ENCODE results near the gene EPHA2. TPM values are rescaled to one million over a fixed set of nuclear protein-coding genes. Genes with fewer than 3 reads are reported as not detected.

Gene EPHA2
- total RNA-seq, 1 donor from 2014 or later: 197 TPM

DNA sequence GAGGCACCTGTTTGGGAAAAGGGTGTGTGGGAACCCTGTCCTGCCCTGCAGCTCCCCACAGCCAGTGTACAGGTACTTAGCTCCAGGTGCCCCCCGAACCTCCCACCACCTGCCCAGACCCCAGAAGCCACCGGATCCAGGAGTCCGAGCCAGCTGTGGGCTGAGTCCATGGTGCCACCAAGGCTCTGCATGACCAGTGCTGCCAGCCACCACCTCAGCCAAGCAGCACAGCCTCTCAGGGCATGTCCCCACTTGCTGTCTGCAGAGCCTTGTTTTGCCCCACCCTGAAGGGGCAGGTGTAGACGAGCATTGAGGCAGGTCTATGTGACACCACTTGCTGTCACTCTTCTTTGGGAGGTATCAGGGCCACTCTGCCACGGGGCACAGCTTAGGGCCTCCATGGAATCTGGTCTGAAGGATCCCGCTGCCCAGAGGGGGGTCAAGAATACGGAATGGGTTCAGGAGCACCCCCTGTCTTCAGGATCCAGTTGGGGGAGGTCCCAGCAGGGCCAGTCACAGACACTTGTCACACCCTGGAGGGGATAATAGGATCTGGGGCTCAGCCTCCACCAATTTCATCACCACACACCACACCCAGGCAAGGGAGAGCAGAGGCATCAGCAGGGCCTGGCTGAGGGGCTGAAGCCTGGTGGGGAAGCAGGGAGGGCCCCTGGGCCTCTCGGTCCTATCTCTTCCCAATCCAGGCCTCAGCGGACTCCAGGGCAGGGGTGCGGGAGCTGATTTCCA, 28.9 kb upstream of the EPHA2 start:
- no peak for DNase-seq (ENCODE audit: extremely low read depth, low read depth, low spot score)

DNA sequence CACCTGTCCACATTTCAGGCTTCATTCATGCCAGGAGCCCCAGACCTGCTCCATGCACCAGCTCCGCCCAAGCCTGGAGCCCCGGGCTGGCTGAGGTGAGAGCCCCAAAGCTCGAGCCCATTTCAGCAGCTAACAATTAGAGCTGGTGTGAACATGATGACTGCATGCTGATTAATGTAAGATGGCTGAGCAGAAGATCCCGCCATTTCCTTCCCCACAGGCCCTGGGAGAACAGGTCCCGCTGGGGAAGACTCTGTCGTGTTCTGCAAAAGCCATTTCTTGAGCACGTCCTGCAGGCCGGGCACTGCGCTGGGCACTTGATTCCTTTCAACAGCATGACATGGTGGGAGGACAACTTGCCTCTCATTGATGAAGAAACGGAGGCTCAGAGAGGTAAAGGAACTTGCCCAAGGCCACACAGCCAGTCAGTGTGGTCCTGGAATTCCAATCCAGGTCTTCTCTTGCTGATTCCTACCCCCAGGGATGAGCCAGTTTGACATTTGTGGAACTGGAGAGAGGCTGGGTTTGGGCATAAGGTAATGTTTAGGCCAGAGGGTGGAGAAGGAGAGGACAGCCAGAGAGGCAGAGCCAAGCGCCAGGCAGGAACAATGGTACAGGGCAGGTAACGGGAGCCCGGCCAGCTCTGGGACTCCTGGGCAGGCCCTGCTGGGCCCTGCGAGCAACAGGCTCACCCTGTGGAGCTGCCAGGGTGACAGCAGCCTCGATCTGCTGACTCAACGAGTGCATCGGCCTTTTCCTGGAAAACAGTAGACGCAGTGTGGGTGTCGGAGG, 28.1 kb upstream of the EPHA2 start:
- no peak for DNase-seq (ENCODE audit: extremely low read depth, low read depth, low spot score)

DNA sequence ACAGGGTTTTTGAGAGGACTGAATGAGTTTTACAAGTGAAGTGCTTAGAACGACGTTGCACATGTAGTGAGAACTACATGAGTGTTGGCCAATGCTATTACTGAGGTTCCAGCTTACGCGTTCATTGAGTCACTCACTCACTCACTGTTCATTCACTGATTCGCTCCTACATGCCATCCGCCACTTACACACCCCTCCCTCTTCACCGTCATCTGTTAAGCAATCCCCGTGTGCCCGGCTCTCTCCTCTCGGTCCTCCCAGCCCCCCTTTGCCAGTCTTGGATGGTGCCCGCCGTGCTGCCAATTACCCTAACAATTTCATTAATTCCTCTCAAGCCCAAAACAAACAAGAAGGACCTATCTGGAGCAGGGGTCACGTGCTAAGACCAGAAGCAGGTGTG, 27.3 kb upstream of the EPHA2 start:
- DNase-seq (ENCODE audit: extremely low read depth, low read depth, low spot score): no peak

DNA sequence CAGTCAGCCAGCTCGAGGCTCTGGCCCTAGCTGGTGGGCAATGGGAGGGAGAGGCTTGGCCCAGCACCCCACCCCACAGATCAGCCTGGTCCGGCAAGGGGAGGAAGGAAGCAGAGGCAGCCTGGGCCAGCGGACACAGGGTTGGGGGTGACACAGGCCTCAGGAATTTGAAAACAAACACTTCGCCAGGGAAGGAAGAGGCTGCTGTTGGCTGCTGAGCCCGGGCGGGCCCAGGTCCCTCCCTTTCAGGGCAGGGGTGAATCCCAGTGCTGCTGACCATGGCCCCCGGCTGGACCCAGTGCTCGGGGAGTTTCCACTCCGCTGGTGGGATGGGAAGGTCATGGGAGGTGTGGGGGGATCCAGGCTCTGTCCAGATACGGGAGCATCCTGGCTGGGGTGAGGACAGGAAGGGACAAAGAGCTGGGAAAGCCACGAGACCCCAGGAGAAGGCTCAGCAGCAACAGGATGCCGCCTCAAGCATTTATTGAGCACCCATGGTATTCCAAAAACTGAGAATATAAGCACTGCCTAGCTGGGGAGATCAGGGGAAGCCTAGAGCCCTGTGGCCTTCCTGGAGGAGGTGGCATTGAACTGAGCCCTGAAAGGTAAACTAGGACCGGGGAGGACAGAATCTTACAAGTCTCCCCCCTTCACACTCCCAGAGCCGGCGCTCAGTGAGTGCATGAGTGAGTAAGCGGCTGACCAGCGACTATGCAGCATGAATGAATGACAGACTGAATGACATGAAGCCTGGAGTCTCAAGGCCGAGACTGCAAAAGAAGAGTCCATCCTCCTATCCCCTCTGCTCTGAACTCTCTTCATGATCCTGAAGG, 26.2 kb upstream of the EPHA2 start:
- DNase-seq (ENCODE audit: extremely low read depth, low read depth, low spot score): no peak

DNA sequence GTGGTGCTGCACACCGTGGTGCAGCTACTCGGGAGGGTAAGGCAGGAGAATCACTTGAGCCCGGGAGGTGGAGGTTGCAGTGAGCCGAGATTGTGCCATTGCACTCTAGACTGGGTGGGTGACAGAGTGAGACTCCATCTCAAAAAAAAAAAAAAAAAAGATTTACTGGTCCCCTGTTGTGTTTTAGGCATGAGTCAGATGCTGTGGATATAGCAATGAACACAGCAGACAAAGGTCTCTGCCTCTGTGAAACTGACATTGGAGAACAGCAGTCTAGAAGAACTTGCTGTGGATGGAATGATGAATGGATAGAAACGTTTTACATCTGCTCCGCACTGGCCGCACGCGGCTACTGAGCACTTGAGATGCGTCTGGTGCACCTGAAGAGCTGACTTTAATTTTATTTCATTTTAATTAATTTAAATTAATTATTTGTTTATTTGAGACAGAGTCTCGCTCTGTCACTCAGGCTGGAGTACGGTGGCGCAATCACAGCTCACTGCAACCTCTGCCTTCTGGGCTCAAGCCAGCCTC, 24.5 kb upstream of the EPHA2 start:
- no peak for DNase-seq (ENCODE audit: extremely low read depth, low read depth, low spot score)

DNA sequence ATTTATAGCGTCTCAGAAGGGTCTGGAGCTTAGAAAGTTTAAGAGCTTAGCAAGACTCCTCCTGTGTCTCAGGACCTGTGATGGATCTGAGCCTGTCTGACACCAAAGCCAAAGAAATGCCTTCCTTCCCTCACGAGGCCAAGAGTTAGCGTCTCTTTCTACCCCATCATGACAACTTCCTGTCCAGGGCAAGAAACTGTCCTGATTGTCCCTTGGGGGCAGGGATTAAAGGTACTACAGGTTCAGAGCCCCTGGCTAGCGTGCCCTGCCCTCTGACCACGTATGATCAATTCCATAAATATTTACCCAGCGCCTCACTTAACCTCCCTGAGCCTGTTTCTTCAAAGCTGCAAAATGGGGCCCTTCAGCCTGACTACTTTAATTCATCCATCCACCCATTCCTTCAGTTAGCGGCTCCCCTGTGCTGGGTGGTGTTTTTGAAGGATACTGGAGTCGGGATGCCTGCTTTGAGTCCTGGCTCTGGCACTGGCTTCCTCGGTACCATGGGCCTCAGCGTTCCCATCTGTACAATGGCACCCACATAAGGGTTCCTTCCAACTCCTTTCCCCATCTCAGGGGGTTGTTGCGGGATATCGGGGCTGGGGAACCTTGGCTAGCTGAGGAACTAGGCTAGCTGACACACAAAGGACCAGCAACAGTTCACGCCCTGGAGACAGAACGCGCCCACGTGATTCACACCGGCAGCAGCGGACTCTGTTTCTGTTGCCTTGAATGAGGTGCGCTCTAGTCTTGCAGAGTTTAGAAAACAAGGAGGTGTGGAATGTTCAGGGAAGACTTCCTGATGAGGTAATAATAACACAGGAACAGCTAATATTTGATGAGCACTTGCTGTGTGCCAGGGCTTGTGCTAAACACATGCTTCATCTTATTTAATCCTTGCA, 23.0 kb upstream of the EPHA2 start:
- DNase-seq (ENCODE audit: extremely low read depth, low read depth, low spot score): no peak

DNA sequence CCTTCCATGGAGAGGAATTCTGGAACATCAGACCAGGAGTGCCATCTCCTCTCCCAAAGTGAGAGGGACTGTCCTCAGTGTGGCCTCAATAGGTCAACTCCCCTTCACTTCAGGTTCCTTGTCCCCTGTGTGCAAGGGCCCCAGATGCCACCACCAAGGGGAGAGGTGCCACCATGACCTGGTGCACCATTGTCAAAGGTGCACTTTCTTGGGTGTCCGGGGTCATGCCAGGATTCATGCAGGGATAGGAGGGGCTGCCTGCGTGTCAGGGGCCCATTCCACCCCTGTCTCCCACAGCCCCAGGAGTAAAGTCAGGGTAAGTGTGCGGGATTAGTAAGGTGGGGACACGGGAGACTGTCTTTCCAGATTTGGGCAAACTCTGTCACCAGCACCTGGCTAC, 21.4 kb upstream of the EPHA2 start:
- no peak for DNase-seq (ENCODE audit: extremely low read depth, low read depth, low spot score)

DNA sequence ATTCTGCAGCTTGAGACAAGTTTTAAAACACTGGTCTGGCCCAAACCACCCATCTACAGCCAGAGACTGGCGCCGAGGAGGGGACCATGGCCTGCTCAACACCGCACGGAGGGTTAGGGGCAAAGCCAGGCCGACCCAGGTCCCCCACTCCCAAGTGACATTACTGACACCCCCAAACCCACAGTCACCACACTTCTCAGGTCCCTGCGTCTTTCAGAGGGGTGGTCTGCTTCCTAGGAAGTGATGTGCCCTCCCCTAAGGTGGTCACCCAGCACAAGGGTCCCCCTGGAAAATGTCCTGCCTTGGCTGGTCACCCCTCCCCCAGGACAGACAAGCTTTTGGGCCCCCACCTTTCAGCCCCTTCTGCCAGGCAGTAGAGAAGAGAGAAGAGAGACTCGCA, 20.8 kb upstream of the EPHA2 start:
- DNase-seq (ENCODE audit: extremely low read depth, low read depth, low spot score): no peak

DNA sequence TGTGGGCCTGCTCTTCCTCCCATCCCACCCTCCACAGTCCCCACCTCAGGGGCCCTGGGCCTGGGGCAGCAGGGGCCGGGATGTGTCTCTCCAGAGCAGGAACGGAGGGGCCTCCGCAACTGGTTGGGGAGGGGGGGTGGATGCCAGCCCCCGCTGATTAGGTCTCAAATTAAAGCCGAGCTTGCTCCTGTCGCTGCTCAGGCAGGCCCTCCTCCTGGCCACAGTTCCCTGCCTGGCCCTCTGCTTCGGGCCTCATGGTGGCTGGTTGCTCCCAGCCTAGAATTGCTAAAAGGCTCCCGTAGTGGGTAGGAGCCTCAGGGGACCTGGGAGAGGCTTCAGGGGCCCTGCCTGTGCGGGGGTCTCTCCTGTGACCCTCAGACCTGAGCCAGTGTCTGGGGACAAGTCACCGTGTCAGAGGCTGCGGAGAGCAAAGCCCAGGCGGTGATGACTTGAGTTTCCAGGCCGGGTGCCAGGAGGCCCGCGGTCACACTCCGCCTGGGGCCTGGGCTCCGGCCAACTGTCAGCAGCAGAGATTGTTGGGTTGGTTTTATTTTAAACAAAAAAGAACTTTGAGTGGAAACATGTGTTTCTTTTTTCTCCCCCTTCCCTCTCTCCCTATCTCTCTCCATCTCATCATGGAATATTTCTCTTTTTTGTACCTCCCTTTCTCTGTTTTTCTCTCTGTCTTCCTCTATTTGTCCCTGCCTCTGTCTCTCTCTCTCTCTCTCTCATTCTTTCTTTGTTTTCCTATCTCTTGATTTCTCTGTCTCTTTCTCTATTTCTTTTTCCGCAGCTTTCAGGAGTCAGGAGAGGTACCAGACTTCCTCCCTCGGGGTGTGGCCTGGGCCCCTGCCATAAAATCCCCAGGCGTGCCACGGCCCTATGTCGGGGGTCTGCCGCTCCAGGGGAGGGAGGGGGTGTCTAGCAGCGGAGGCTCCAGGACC, 20.0 kb upstream of the EPHA2 start:
- no peak for DNase-seq (ENCODE audit: extremely low read depth, low read depth, low spot score)

DNA sequence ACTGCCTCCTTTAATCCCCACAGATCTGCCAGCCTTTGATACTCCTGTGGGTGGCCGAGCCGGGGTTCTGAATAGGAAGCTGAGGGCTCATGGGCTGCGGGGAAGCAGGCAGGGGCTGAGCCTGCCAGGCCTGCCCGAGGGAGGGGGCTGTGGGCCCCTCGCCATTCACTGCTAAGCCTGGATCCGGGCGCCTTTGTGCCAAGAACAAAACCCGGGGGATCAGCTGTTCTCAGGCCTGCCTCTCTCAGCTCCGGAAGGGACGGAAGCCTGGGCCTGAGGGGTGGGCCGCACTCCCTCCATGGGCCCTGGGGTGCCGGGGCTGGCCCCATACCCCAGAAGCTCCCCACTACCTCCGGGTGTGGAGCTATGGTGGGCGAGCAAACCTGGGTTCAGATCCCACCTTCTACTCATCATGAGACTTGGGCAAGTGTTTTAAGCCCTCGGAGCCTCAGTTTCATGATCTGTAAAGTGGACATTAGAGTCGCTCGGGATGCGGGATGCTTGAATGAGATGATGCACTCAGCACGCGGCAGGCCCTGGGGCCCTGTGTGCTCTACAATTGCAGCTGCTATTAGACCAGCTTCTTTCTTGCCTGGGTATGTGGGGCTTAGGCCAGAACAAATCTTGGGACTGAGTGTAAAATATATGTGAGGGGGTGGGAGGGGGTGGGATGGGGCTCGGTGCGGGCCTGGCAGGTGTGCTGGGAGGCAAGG, 19.2 kb upstream of the EPHA2 start:
- DNase-seq (ENCODE audit: extremely low read depth, low read depth, low spot score): no peak

DNA sequence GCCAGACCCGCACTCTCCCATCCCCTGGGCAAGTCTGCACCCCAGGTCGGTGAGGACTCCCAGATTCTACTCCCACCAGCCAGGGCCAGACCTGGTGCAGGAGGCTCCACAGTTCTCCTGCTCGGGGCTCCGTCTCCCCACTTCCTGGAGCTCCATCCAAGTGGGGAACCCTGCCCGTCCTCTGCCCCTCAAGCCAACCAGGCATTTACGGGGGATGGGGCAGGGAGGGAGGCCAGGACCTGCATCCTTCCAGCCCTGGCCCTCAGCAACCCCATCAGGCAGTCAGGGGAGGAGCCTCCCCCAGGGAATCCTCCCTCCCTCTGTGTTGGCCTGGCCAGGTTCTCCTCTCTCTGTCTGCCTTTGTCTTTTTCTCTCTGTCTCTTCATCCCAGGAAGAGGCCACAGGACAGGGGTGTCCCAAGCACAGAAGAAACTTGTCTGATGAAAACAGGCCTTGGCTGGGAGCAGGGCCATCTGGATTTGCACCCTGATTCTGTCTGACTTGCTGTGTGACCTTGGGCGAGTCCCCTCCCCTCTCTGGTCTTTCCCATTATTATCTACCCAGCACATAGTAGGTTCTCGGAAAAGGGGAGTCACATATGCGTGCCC, 18.5 kb upstream of the EPHA2 start:
- DNase-seq (ENCODE audit: extremely low read depth, low read depth, low spot score): no peak

DNA sequence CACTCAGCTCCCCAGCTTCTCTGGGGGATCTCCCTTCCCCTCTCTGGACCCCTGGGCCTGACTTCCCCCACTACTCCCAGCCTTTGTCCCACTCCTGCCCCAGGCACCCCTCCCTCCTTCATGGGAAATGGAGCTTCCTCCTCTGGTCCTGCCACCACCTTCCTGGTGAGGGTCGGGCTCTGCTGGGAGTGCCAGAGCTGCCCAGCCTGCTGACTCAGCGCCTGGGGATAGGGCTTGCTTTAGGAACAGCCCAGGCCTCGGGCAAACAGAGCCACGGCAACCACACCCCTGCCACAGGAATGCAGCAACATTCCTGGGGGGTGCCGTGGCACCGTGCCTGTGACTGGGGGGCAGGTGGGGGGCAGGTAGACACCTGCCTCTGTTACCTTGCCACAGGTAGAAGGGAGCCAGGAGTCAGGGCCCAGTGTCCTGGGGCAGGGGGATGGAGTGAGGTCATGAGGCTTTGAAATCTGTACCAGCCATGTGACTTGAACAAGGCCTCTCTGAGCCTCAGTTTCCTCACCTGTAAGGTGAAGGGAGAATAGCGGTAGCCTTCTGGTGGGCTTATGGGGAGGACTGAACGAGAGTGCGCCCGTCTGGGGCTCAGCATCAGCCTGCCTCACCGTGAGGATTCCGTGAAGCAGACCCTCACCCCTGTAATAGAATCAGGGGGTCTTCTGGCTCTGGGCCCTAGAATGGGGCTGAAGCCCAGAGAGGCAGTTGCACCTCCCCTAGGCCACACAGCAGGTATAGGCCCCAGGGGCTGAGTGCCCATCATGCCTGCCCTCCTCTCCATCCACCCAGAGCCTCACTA, 17.8 kb upstream of the EPHA2 start:
- no peak for DNase-seq (ENCODE audit: extremely low read depth, low read depth, low spot score)

DNA sequence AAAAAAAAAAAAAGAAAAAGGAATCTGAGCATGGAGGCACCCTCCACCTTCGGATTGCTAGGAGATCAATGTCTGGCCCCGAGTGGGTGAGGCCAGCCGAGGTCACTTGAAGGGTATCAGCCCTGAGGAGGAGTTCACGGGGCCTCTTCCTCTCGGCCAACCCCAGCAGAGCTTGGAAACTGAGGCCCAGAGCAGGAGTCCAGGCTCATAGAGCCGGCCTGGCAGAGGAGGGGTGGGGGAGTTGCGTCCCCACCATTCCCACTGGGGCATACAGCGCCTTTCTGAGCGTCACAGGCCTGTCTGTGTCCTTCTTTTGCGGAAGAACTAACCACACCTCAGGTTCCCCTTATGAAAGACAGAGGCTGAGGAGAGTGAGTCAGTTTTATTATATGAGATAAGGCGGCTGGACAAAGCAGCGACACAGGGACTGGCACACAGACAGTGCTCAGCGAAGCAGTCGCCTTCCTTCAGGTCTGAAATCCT, 17.1 kb upstream of the EPHA2 start:
- no peak for DNase-seq (ENCODE audit: extremely low read depth, low read depth, low spot score)

DNA sequence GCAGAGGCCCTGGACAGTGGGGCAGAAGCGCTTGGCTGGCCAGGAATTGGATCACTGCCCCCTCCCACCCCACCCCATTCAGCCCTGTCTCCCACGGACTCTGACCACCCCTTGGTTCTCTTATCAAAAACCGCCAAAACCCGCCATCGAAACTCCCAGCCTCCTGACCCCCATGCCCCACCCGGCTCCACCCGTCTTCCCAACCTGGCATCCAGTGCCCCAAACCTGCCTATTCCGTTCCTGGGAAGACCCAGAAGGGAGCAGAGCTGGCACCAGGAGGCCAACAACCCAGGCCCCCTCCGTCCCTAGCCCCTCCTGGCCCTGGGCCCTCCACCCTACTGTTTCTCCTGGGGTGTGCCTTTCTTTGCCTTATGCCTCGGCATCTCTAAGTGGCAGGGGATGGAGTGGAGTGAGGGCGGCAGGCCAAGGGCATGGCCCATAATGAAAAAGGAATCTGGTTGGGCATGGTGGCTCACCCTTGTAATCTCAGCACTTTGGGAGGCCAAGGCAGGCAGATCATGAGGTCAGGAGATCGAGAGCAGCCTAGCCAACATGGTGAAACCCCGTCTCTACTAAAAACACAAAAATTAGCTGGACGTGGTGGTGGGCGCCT, 16.5 kb upstream of the EPHA2 start:
- DNase-seq (ENCODE audit: extremely low read depth, low read depth, low spot score): no peak

DNA sequence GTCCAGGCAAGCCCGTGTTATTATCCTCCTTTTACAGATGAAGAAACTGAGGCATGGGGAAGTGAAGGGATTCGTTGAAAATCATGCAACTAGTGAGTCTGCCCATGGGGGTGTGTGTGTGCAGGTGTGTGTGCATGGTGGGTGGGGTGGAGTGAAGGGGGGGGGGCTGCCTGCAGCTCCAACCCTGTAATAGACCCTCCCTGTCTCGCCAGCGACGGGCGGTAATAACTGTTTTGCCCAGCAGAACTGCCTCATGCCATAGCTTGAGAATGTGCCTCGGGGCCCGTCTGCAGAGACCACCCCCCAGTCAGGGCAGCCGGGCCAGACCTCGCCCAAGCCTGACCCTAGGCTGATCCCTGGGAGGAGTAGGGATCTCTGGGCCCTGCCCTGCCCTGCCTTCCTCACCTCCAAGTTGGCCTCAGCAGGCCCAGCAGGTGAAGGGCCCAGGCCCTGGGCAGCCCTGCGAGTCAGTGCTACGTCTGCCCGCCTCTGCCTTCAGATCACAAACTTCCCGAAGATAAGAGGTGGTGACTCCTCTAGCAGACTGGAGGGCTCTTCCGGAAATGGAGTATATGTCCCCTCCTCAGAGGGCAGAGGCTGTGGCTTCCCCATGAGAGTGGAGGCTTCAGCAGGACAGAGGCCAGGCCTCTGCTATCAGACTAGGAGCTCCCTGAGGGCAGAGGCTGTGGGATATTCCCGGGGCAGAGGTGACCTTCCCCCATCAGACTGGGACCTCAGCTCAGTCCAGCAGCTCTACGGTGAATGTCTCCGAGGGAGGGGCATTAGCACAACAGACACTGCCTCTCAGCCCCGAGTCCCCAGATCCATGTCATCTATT, 15.7 kb upstream of the EPHA2 start:
- no peak for DNase-seq (ENCODE audit: extremely low read depth, low read depth, low spot score)

DNA sequence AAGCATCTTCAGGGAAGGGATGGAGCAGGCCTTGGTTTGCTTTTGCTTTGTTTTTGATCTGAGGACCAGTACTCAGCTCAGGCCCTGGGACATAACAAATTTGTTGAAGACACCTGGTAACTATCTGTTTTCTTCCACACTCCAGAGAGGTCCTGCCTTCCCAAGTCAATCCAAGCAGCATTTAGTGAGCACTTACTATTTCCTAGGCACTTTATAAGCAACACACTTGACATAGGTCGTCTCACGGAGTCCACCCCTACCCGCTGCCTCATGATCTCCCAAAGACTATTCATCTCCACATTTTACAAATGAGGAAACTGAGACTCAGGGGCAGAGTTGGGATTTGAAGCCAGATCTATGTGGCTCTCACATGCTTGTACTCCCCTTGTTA, 14.4 kb upstream of the EPHA2 start:
- DNase-seq (ENCODE audit: extremely low read depth, low read depth, low spot score): no peak
